GM13976 (cell line): ENCODE data around the gene C1orf174.

Source experiments
- DNase-seq: peaks from one replicate; pipeline ENCODE4 v3.0.0; 2012; ENCODE audit warnings: low spot score
- in situ Hi-C: fragments of 300-500 bp; cut with MboI; formaldehyde crosslinking; loops from one replicate; pipeline ENCODE4 v1.12.0; 2022; ENCODE audit warnings: low sequenced_read_pairs, mixed read lengths, inconsistent platforms; ENCODE audit not compliant: unreplicated experiment
- TF ChIP-seq, protein P1 (sequence below): IDR thresholded peaks from 2 replicates; pipeline ENCODE4 v1.5.1; 2012; ENCODE audit warnings: borderline replicate concordance, mild to moderate bottlenecking; ENCODE audit not compliant: insufficient read depth; ENCODE audit errors: extremely low read depth, missing control alignments, control extremely low read depth

The C1orf174 gene

DNA sequence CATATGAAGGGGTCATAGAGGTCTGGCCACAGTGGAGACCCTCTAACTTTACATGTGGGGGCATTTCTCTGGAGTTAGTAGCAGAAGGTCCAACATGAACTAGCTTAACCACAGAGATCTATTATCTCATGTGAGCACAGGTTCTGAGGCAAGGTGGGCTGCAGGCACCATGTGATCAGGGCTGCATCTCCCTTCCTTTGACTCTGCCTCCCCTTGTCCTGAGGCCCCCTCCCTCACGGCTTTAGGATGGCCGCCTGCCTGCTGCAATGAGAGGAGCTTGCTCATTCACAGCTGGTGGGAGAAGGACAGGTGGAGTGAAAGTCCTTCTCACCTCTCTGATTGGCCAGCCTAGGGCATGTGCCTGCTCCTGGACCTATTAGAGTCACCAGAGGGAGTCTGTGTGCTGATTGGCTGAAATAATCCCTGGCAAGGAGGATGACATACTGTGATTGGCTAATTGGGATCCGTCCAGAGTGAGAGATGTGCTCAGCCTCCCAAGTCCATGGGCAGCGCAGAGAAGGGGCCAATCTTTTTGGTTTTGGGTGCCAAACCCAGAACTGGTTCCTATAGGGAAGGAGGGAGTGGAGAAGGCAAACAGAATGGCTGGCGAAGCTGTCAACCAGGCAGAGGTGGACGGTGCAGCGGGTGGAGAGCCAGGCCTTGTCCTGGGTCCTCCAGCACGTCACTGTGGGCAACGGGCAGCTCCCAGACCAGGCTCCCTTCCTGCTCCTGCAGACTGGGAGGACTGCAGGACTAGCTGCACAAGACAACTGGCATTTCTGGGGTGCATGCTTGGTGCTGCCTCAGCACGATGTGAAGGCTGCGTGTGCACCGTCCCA, 39.4 kb upstream of the C1orf174 start:
- in situ Hi-C loops, result no loop called here
- TF ChIP-seq, protein P1, sequence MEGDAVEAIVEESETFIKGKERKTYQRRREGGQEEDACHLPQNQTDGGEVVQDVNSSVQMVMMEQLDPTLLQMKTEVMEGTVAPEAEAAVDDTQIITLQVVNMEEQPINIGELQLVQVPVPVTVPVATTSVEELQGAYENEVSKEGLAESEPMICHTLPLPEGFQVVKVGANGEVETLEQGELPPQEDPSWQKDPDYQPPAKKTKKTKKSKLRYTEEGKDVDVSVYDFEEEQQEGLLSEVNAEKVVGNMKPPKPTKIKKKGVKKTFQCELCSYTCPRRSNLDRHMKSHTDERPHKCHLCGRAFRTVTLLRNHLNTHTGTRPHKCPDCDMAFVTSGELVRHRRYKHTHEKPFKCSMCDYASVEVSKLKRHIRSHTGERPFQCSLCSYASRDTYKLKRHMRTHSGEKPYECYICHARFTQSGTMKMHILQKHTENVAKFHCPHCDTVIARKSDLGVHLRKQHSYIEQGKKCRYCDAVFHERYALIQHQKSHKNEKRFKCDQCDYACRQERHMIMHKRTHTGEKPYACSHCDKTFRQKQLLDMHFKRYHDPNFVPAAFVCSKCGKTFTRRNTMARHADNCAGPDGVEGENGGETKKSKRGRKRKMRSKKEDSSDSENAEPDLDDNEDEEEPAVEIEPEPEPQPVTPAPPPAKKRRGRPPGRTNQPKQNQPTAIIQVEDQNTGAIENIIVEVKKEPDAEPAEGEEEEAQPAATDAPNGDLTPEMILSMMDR, result no peak

DNA sequence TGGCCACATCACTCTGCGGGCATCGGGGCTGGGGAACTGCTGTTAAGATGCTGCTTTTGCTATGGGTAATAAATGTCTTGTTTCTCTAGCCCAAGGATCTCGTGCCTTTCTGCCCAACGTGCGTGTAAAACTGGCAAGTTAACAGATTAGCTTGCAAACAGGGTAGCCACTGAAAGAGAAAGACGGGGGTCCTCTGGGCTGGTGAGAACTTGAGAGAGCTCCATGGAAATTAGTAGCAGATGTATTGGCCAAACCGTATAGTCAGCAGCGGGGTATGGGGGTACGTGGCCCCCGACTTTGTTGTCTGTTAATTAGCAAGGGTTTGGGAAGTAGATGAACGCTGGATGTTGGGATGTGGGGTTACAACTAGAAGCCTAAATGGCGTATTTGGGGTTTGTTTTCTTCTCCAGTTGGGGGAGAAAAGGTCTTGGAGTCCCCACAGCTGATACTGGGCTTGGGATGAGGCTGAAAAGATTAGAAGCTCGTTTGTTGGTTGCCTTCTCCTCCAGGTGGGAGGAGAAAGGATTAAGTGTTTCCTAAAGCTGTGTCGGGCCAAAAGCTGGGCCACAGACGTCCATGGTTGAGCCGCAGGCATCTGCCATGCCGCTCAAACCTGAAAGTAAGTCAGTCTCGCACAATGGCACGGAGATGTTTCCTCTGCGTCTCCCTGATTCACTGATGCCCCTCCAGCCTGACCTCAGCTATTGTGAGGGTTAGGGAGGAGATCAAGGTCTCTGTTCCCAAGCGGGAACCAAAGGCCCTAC, 32.3 kb upstream of the C1orf174 start:
- in situ Hi-C loops, result no loop called here
- TF ChIP-seq, protein P1, result no peak
- DNase-seq, result no peak

More for the DNA sequence above, 39.4 kb upstream of the C1orf174 start:
- DNase-seq, result no peak

DNA sequence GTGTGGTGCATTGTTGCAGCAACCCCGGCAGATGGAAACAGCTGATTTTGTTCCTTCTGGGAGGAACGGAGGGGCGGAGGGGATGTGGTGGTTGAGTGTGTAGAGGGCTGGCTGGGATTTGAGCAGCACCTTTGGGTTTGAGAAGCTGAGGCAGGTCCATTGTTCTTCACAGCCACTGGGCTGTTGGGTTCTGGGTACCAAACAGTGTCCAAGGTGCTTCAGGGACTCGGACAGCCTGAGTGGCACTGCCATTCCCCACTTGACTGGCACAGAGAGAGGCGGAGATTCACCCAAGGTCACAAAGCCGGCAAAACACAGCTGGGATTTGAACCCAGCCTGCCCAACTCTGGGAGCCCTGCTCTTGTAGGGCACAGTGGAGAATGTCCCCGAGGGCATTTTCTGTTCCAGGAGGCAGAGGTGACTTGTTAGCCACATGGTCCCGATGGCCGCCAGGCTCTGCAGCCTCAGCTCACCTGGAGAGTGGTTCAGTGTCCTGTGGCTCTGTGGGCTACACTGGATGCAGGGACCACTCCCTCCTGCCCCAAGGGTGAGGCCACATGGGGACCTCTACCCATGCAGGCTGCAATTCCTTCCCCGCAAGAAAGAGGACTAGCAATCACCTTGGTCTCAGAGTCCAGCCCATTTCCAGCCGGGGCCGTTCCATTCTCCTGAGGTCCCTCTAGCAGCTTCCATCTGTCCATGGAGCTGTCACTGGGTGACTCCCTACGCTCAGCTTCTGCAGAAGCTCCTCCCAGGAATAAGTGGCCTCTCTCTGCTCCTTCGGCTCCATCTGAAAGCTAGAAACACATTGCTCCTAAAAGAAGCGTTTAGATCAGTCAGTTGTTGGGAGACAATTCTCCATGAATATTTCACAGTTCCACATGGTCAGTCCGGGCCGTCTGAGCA, 31.2 kb upstream of the C1orf174 start:
- in situ Hi-C loops, result no loop called here
- no peak for DNase-seq
- TF ChIP-seq, protein P1, result no peak

DNA sequence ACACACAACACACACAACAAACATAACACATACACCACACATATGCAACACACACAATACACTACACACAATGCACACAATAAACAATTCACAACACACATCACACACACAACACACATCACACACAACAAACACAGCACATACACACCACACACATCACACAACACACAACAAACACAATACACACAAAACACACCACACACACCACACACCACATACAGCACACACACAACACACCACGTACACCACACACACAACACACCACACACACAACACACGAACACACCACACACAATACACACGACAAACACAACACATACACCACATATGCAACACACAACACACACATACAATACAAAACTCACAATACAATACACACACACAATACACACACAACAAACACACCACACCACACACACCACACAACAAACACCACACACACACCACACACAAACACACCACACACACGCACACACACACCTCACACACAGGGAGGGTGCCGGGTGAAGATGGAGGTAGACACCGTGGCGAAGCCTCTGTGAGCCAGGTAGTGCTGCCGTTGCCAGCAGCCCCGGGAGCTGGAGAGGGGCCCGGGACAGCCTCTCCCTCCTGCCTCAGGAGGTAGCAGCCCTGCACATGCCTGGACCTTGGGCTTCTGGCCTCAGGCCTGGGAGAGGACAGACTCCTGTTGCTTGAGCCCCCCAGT, 30.4 kb upstream of the C1orf174 start:
- TF ChIP-seq, protein P1, result no peak
- in situ Hi-C loops, result no loop called here
- no peak for DNase-seq

DNA sequence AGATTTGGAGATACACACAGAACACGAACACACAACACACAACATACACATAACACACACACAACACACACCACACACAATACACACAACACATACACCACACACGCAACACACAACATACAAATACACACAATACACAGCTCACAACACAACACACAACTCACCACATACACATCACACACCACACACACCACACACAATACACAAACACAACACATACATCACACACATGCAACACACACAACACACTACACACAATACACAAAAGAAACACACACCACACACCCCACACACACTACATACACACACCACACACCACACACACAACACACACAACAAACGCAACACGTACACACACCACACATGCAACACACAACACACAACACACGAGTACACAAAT, 29.1 kb upstream of the C1orf174 start:
- in situ Hi-C loops, result no loop called here
- DNase-seq, result no peak
- TF ChIP-seq, protein P1, result no peak
